ENCODE results near the gene AP3B1. TPM values are rescaled to one million over a fixed set of nuclear protein-coding genes. Genes with fewer than 3 reads are reported as not detected.

Gene AP3B1
- polyA plus RNA-seq, 1 of the 3 experiments (the other 2 are of a cell fraction): 18.0 TPM

- POLR2A ChIA-PET: no interaction called here
- Histone ChIP-seq H3F3A (replicated peaks; ENCODE audit: insufficient read depth) (no peaks in the 10 kb centered on the region), H3K79me2 (ENCODE audit: insufficient read depth) (no peaks in the 10 kb centered on the region), H3K4me3 (ENCODE audit: low read depth in 2 of 2, low read length in 1 of 2) (no peak overlapping the region), H3K4me2 (no peak overlapping the region), H3K27ac (ENCODE audit: low read depth in 2 of 2, low read length in 1 of 2) (no peak overlapping the region), H3K9me2 (no peaks in the 10 kb centered on the region), H3K36me3 (replicated peaks in 1 of 2; ENCODE audit: control insufficient read depth in 1 of 2, insufficient read depth in 2 of 2, low read length in 1 of 2) (peaks cover 0 to 6% of the 10 kb centered on the region in 2 experiments), H3K9me3 (no peaks in the 10 kb centered on the region), H3K9ac (no peak overlapping the region), H4K20me1 (ENCODE audit: insufficient read depth) (no peaks in the 10 kb centered on the region), H3K4me1 (ENCODE audit: control insufficient read depth in 1 of 2, insufficient read depth in 2 of 2, low read depth in 1 of 2, low read length in 1 of 2) (no peaks in the 10 kb centered on the region; a peak in 2 of 4 replicates), H2AFZ (ENCODE audit: low read depth) (no peak overlapping the region), H3K27me3 (ENCODE audit: insufficient read depth) (no peaks in the 10 kb centered on the region)
- 96% methylated on average over 4 of the region's 4 CpGs for whole genome bisulfite sequencing (ENCODE audit: low lambda C conversion rate)
- no peak for DNase-seq
- CTCF ChIA-PET: interaction anchor here (1.0 to 2.0 kb wide), 3 partner anchors 9 to 502 kb away, joined by 3 to 6 read pairs (median 5); no protein-coding TSS in a partner anchor
- no peak for TF ChIP-seq EZH2phosphoT487 (IDR thresholded peaks at IDR 0.05; ENCODE audit: borderline replicate concordance, low read depth)
Measured at GRCh38 chr5:78062645-78063044, 231.9 kb downstream of the AP3B1 start.

DNA sequence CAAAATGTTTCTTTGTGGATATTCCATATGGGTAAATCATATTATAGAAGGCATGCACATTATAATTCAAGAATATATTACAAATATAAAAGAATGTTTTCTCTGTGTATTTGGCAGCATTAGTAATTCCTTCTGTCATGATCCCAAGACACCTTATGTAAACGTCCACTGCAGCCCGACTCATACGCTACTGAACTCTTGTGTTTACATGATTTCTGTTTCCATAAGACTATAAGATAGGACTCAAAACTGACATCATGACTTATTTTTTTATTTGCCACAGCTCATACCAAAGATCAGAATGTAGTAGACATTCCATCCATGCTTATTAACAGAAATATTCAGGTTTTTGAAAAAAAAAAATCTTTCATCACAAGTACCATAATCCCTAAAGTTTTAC lies 234.1 kb downstream of the AP3B1 start:
- POLR2A ChIA-PET: no interaction called here
- WGBS (ENCODE audit: low lambda C conversion rate): 86% methylated on average over 3 of the region's 3 CpGs
- no peak overlapping the region for H2AFZ ChIP-seq (ENCODE audit: low read depth)
- H3K4me1 ChIP-seq (ENCODE audit: control insufficient read depth in 1 of 2, insufficient read depth in 2 of 2, low read depth in 1 of 2, low read length in 1 of 2): no peaks in the 10 kb centered on the region; a peak in 2 of 4 replicates
- DNase-seq: no peak
- no peaks in the 10 kb centered on the region for H3K27me3 ChIP-seq (ENCODE audit: insufficient read depth)
- H3K9me3 ChIP-seq: no peaks in the 10 kb centered on the region
- CTCF ChIA-PET: no interaction called here
- no peaks in the 10 kb centered on the region for H3K9me2 ChIP-seq
- no peak overlapping the region for H3K27ac ChIP-seq (ENCODE audit: low read depth in 2 of 2, low read length in 1 of 2)
- H3K79me2 ChIP-seq (ENCODE audit: insufficient read depth): no peaks in the 10 kb centered on the region
- H3K4me3 ChIP-seq (ENCODE audit: low read depth in 2 of 2, low read length in 1 of 2): no peak overlapping the region
- no peaks in the 10 kb centered on the region for H3K36me3 ChIP-seq (replicated peaks in 1 of 2; ENCODE audit: control insufficient read depth in 1 of 2, insufficient read depth in 2 of 2, low read length in 1 of 2)
- no peak overlapping the region for H3K4me2 ChIP-seq
- no peaks in the 10 kb centered on the region for H4K20me1 ChIP-seq (ENCODE audit: insufficient read depth)
- H3K9ac ChIP-seq: no peak overlapping the region
- TF ChIP-seq FOXJ3 (CRISPR knock-in tag; IDR thresholded peaks at IDR 0.05) (no peak), RAD21 (IDR thresholded peaks at IDR 0.05; ENCODE audit: low read length) (no peak), EP300 (IDR thresholded peaks at IDR 0.05; ENCODE audit: borderline replicate concordance in 1 of 2, low read depth in 1 of 2, low read length in 1 of 2) (no peak), TCF12 (IDR thresholded peaks at IDR 0.05) (no peak), SIN3A (IDR thresholded peaks at IDR 0.05; ENCODE audit: borderline replicate concordance, low read depth, low read length) (no peak), POLR2AphosphoS5 (IDR thresholded peaks at IDR 0.05; ENCODE audit: low read depth, low read length) (no peak), TEAD4 (IDR thresholded peaks at IDR 0.05; ENCODE audit: borderline replicate concordance, insufficient read depth) (no peak), JUND (IDR thresholded peaks at IDR 0.05) (no peak), GABPA (IDR thresholded peaks at IDR 0.05; ENCODE audit: low read depth) (no peak), FOSL2 (IDR thresholded peaks at IDR 0.05; ENCODE audit: borderline replicate concordance, low read depth) (no peak), CHD2 (IDR thresholded peaks at IDR 0.05; ENCODE audit: low read length, partially characterized antibody) (no peak), REST (IDR thresholded peaks at IDR 0.05; ENCODE audit: low read depth, low read length) (no peak), TAF1 (IDR thresholded peaks at IDR 0.05; ENCODE audit: borderline replicate concordance, low read depth, low read length) (no peak), MEF2A (IDR thresholded peaks at IDR 0.05; ENCODE audit: borderline replicate concordance, low read depth) (no peak), RFX5 (IDR thresholded peaks at IDR 0.05; ENCODE audit: low read length) (no peak), ZBTB33 (IDR thresholded peaks at IDR 0.05; ENCODE audit: borderline replicate concordance, low read depth) (no peak), NRF1 (IDR thresholded peaks at IDR 0.05; ENCODE audit: low read depth, low read length) (no peak), IRF3 (IDR thresholded peaks at IDR 0.05; ENCODE audit: low read depth, low read length) (no peak)
- TF ChIP-seq, protein P1, sequence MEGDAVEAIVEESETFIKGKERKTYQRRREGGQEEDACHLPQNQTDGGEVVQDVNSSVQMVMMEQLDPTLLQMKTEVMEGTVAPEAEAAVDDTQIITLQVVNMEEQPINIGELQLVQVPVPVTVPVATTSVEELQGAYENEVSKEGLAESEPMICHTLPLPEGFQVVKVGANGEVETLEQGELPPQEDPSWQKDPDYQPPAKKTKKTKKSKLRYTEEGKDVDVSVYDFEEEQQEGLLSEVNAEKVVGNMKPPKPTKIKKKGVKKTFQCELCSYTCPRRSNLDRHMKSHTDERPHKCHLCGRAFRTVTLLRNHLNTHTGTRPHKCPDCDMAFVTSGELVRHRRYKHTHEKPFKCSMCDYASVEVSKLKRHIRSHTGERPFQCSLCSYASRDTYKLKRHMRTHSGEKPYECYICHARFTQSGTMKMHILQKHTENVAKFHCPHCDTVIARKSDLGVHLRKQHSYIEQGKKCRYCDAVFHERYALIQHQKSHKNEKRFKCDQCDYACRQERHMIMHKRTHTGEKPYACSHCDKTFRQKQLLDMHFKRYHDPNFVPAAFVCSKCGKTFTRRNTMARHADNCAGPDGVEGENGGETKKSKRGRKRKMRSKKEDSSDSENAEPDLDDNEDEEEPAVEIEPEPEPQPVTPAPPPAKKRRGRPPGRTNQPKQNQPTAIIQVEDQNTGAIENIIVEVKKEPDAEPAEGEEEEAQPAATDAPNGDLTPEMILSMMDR (IDR thresholded peaks at IDR 0.05): no peak
- no peaks in the 10 kb centered on the region for H3F3A ChIP-seq (replicated peaks; ENCODE audit: insufficient read depth)
